HG02973 (cell line): ENCODE measurements around the gene TAF1C.

Source experiments
- ATAC-seq: cut with Tn5 transposase; IDR thresholded peaks from one replicate; pipeline ENCODE4 v1.9.1; 2021; ENCODE audit warnings: moderate library complexity; ENCODE audit not compliant: unreplicated experiment

The TAF1C gene

DNA sequence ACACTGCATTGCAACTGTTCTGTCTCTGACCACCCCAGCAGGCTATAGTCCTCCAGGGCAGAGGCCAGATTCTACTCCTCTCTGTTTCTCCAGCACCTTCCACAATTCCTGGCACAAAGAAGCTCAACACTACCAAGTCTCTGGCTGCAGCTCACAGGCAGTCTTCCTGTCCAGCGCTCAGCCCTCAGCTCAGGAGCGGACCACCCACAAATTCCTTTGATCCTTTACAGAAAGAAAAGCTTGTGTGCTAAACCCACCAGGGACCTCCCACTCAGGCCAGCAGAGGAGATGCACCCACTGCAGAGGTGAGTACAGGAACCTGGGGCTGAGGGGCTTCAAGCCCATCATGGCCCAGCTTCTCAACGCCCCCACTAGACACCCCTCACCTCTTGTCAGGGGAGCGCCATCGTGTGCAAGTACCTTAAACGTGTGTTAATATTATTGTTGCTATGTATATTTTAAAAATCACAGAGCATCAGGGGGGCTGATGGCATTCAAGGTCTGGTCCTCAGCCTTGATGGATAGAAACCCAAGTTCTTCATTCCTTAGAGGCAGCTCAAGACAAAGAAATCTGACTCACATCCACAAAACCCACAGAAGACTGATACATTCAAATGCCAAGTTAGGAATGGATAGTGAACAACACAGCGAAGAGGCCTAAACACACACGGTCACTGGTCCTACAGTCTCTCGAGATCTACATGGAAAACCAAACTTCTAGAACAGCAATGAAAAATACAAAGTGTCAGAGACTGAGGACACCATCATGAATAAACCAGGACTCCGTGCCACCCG lies 50.3 kb downstream of the TAF1C start:
- no peak for ATAC-seq

- ATAC-seq: no peak
Observed at GRCh38 chr16:84132527-84133285, 54.2 kb downstream of the TAF1C start.

DNA sequence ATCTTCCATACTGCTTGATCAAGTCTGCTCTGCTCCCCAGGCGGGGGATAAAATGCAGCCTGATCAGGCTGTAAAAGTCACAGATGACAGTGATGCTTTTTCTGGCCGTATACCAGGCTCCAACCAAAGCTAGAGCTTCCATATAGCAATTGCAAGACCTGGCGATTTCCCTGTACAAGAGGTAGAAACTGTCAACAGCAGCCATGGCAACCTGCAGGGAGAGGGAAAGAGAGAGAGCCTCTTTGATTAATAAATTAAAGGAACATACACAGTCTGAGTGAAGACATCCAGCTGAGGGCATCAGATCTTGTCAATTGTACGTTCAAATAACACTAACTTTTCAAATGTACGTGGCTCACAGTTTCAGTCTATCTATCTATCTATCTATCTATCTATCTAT lies 55.7 kb downstream of the TAF1C start:
- ATAC-seq: no peak
